HL-60 (cell line): Measurements from ENCODE around the gene ATP1A1.

ENCODE experiments used
- GABPA ChIP-seq: IDR thresholded peaks from 2 replicates; pipeline ENCODE4 v1.6.1; 2012; ENCODE audit warnings: low read depth
- POLR2AphosphoS5 ChIP-seq: IDR thresholded peaks from 2 replicates; pipeline ENCODE4 v1.6.1; 2012; ENCODE audit warnings: low read depth
- TF ChIP-seq, protein P1 (sequence below): IDR thresholded peaks from one replicate; pipeline ENCODE4 v1.5.1; 2011; ENCODE audit warnings: low read length, control low read depth, inconsistent platforms; ENCODE audit not compliant: insufficient read depth
- TF ChIP-seq, protein P2 (sequence below): IDR thresholded peaks from 2 replicates; pipeline ENCODE4 v1.6.1; 2012; ENCODE audit warnings: low read depth; ENCODE audit not compliant: insufficient replicate concordance

DNA sequence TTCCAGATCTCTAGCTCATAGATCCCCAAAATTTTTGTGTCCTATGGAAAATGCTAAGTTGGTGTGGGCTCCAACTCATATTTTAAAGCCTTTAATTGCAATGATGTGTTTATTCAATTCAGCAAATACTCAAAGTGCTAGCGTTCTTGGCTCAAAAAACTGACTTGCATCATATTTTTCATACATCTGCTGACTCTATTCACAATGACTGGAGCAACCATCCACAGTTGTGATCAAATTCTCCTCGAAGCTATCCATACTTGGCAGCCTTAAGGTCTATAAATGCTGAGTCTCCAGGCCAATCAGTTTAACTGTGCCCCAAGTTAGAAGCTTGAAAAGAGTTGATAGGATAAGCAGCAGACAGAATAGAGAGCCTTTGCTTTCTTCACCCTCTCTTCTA, 2.9 kb upstream of the ATP1A1 start:
- TF ChIP-seq, protein P1, sequence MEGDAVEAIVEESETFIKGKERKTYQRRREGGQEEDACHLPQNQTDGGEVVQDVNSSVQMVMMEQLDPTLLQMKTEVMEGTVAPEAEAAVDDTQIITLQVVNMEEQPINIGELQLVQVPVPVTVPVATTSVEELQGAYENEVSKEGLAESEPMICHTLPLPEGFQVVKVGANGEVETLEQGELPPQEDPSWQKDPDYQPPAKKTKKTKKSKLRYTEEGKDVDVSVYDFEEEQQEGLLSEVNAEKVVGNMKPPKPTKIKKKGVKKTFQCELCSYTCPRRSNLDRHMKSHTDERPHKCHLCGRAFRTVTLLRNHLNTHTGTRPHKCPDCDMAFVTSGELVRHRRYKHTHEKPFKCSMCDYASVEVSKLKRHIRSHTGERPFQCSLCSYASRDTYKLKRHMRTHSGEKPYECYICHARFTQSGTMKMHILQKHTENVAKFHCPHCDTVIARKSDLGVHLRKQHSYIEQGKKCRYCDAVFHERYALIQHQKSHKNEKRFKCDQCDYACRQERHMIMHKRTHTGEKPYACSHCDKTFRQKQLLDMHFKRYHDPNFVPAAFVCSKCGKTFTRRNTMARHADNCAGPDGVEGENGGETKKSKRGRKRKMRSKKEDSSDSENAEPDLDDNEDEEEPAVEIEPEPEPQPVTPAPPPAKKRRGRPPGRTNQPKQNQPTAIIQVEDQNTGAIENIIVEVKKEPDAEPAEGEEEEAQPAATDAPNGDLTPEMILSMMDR = no peak
- no peak for TF ChIP-seq POLR2AphosphoS5
- TF ChIP-seq, protein P2, sequence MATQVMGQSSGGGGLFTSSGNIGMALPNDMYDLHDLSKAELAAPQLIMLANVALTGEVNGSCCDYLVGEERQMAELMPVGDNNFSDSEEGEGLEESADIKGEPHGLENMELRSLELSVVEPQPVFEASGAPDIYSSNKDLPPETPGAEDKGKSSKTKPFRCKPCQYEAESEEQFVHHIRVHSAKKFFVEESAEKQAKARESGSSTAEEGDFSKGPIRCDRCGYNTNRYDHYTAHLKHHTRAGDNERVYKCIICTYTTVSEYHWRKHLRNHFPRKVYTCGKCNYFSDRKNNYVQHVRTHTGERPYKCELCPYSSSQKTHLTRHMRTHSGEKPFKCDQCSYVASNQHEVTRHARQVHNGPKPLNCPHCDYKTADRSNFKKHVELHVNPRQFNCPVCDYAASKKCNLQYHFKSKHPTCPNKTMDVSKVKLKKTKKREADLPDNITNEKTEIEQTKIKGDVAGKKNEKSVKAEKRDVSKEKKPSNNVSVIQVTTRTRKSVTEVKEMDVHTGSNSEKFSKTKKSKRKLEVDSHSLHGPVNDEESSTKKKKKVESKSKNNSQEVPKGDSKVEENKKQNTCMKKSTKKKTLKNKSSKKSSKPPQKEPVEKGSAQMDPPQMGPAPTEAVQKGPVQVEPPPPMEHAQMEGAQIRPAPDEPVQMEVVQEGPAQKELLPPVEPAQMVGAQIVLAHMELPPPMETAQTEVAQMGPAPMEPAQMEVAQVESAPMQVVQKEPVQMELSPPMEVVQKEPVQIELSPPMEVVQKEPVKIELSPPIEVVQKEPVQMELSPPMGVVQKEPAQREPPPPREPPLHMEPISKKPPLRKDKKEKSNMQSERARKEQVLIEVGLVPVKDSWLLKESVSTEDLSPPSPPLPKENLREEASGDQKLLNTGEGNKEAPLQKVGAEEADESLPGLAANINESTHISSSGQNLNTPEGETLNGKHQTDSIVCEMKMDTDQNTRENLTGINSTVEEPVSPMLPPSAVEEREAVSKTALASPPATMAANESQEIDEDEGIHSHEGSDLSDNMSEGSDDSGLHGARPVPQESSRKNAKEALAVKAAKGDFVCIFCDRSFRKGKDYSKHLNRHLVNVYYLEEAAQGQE = no peak
- no peak for TF ChIP-seq GABPA
